Calu3 (cell line): ENCODE results near the gene SOX15. TPM values are rescaled to one million over a fixed set of nuclear protein-coding genes. Genes with fewer than 3 reads are reported as not detected.
A peak's percentile ranks its signal among the peaks of the same experiment; 100 is the strongest.

Source experiments
- BruUV-seq: library from RNA; stranded (reverse); fragments of 400-500 nt; replicated peaks from 2 replicates; lab custom pipeline; 2021; lab: Mats Ljungman, UMichigan
- CTCF ChIA-PET: fragments of 300-600 bp; sonication (Branson Sonifier 250); formaldehyde crosslinking; loops from one replicate; lab custom pipeline; 2022; ENCODE audit warnings: antibody characterized with exemption; lab: Charles Lee
- DNase-seq: peaks from one replicate; pipeline ENCODE4 v3.0.0; 2022
- H3K27ac Mint-ChIP-seq: one replicate; pipeline ENCODE4 v1.8.0; 2022; ENCODE audit warnings: mixed read lengths; ENCODE audit not compliant: unreplicated experiment
- H3K27me3 Mint-ChIP-seq: one replicate; pipeline ENCODE4 v1.8.0; 2022; ENCODE audit warnings: mixed read lengths; ENCODE audit not compliant: unreplicated experiment
- H3K36me3 Mint-ChIP-seq: one replicate; pipeline ENCODE4 v1.8.0; 2022; ENCODE audit warnings: mild to moderate bottlenecking, moderate library complexity, mixed read lengths; ENCODE audit not compliant: insufficient read depth, unreplicated experiment
- H3K4me1 Mint-ChIP-seq: one replicate; pipeline ENCODE4 v1.8.0; 2022; ENCODE audit warnings: mild to moderate bottlenecking, low read depth, mixed read lengths; ENCODE audit not compliant: unreplicated experiment
- H3K4me3 Mint-ChIP-seq: one replicate; pipeline ENCODE4 v1.8.0; 2022; ENCODE audit warnings: mild to moderate bottlenecking, low read depth, moderate library complexity, mixed read lengths; ENCODE audit not compliant: unreplicated experiment
- H3K9me3 Mint-ChIP-seq: one replicate; pipeline ENCODE4 v1.8.0; 2022; ENCODE audit warnings: low read depth, mixed read lengths; ENCODE audit not compliant: unreplicated experiment
- intact Hi-C: fragments of 100-400 bp; cut with micrococcal nuclease; formaldehyde crosslinking; loops from one replicate; pipeline ENCODE4 v1.10.0; 2022; ENCODE audit not compliant: unreplicated experiment
- total RNA-seq: library from RNA; stranded (reverse); gene quantifications from 2 replicates; pipeline ENCODE4 v1.2.3, GENCODE V29; 2022
- TF ChIP-seq, protein P1 (sequence below): fragments of 200-600 bp; IDR thresholded peaks from one replicate; pipeline ENCODE4 v1.8.0; 2022; ENCODE audit warnings: antibody characterized with exemption; ENCODE audit not compliant: unreplicated experiment

The SOX15 gene
- total RNA-seq, 1 experiment from 2014 or later, result not detected

DNA sequence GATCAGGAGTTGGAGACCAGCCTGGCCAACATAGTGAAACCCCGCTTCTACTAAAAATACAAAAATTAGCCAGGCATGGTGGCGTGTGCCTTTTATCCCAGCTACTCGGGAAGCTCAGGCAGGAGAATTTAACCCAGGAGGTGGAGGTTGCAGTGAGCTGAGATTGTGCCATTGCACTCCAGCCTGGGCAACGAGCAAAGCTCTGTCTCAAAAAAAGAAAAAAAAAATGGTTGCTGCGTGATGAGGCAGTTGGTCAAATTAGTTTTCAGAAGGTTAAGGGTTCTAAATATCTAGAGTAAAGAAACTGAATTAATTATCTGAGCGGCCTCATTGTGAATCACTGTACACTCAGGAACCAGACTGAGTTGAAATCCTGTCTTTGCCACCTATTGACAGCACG is 13.9 kb downstream of the SOX15 start:
- intact Hi-C loops, result no loop called here
- no peaks in the 10 kb centered on the region for H3K27me3 Mint-ChIP-seq
- TF ChIP-seq, protein P1, sequence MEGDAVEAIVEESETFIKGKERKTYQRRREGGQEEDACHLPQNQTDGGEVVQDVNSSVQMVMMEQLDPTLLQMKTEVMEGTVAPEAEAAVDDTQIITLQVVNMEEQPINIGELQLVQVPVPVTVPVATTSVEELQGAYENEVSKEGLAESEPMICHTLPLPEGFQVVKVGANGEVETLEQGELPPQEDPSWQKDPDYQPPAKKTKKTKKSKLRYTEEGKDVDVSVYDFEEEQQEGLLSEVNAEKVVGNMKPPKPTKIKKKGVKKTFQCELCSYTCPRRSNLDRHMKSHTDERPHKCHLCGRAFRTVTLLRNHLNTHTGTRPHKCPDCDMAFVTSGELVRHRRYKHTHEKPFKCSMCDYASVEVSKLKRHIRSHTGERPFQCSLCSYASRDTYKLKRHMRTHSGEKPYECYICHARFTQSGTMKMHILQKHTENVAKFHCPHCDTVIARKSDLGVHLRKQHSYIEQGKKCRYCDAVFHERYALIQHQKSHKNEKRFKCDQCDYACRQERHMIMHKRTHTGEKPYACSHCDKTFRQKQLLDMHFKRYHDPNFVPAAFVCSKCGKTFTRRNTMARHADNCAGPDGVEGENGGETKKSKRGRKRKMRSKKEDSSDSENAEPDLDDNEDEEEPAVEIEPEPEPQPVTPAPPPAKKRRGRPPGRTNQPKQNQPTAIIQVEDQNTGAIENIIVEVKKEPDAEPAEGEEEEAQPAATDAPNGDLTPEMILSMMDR, result no peak
- DNase-seq, result no peak
- H3K9me3 Mint-ChIP-seq, result no peaks in the 10 kb centered on the region
- H3K4me3 Mint-ChIP-seq, result no peak overlapping the region
- H3K27ac Mint-ChIP-seq, result no peak overlapping the region
- H3K36me3 Mint-ChIP-seq, result peaks cover 96% of the 10 kb centered on the region
- CTCF ChIA-PET, result no interaction called here
- H3K4me1 Mint-ChIP-seq, result peaks cover 32% of the 10 kb centered on the region
- no TSS peak for BruUV-seq

DNA sequence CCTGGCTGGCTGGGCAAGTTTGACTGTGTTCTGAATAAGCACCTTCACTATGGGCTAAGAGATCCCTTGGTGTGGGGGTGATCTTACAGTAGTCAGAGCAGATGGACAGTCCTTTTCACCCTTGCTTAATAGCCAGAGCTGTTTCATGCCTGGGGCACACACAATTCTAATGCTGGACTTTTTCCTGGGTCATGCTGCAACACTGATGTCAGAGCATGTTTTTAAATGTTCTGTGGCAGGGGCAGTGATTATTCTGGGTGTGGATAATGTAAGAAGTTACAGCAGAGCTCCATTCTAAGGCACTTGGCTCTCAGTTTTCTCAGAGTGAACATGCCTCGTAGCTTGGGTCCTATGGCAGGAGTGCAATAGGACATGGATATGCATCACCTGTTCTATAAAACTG is 14.4 kb downstream of the SOX15 start:
- Mint-ChIP-seq H3K9me3 (no peaks in the 10 kb centered on the region), H3K36me3 (peaks cover 93% of the 10 kb centered on the region), H3K27me3 (no peaks in the 10 kb centered on the region), H3K4me1 (peaks cover 27% of the 10 kb centered on the region), H3K27ac (no peak overlapping the region), H3K4me3 (peak overlapping the region; percentile 94)
- BruUV-seq, result no TSS peak
- no peak for DNase-seq
- CTCF ChIA-PET, result no interaction called here
- TF ChIP-seq, protein P1, result no peak
- intact Hi-C loops, result no loop called here

DNA sequence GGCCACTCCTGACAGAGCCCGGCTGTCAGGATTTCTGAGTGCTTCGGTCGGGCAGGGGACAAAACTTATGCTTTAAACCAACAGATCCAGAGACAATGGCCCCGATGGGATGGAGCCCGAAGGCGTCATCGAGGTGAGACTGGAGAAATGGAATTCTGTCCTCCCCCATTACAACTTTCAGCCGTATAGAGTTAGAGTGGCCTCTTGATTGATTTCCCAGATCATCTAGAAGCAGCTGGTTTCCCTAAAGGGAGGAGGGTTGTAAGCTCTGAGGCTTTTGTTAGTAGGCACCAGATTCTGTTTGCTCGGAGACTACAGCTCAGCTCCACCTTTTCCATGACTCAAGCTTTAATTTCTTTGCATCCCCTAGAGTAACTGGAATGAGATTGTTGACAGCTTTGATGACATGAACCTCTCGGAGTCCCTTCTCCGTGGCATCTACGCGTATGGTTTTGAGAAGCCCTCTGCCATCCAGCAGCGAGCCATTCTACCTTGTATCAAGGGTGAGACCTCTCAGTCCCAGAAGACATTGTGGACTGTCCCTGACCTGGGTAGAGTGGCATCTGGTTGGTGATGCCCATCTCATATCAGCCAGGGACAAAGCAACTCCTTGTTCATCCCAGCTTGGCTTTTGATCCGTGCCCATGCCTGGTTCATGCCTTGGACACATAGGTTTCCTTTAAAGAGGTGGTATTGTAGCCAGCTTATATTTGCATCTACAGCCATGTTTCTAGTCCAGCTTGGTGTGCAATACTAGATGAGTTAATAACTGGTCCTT is 15.5 kb downstream of the SOX15 start:
- intact Hi-C loops, result no loop called here
- peaks cover 17% of the 10 kb centered on the region for H3K4me1 Mint-ChIP-seq
- DNase-seq, result no peak
- TSS peak; percentile 16 for BruUV-seq
- TF ChIP-seq, protein P1, result no peak
- peaks cover 88% of the 10 kb centered on the region for H3K36me3 Mint-ChIP-seq
- CTCF ChIA-PET, result interaction anchor here (0.6 to 1.5 kb wide), 2 partner anchors 14 to 52 kb away, joined by 3 to 4 read pairs; no protein-coding TSS in a partner anchor
- H3K27ac Mint-ChIP-seq, result no peak overlapping the region
- H3K9me3 Mint-ChIP-seq, result no peaks in the 10 kb centered on the region
- H3K27me3 Mint-ChIP-seq, result no peaks in the 10 kb centered on the region
- peak overlapping the region; percentile 94 for H3K4me3 Mint-ChIP-seq

DNA sequence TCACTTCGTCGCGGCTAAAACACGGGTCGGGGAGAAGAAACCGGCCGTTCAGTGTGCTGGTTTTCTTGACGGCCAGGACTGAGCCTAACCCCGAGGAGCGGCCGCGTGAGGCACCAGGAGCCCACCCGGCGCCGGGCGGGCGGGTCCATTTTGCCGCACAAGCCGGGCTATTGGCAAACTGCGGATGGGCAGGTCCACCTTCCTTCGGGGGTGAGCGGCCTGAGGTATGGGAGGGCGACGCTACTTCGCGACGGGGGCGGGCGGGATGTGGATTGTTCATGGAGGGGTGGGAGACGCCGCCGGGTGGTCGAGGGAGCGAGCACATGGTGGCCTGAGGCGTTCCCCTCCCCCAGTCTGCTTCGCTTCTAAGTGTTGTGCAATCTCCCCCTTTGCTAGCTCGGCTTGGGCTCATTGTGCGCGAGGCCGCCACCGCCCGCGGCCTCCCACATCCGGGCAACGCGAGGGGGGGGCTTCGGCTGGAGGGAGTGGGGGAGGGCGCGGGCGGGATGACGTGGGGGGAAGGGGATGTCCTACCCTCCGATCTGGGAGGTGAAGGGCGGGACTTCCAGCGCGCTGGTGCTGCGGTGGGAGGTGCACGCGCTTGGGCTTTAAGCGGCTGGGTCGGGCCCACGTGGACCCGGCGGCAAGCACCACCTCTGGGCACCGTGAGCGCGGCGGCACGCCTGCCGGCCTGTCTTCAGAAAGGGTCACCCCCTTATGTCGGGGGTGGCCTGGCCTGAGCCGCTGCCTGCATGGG is 16.4 kb downstream of the SOX15 start:
- intact Hi-C loops, result no loop called here
- Mint-ChIP-seq H3K4me1 (peaks cover 9% of the 10 kb centered on the region), H3K9me3 (no peaks in the 10 kb centered on the region), H3K27me3 (no peaks in the 10 kb centered on the region), H3K27ac (peak overlapping the region; percentile 99), H3K4me3 (peak overlapping the region; percentile 94), H3K36me3 (peaks cover 88% of the 10 kb centered on the region)
- BruUV-seq, result no TSS peak
- TF ChIP-seq, protein P1, result no peak
- peak; percentile 79 for DNase-seq
- CTCF ChIA-PET, result interaction anchor here (0.6 to 1.5 kb wide), 2 partner anchors 13 to 51 kb away, joined by 3 to 4 read pairs; no protein-coding TSS in a partner anchor
